Measurements from ENCODE around the gene OAS3.
"Not testable (repeated sequence)": the region's sequence is repeated elsewhere in the genome, so short reads cannot be mapped to it uniquely, and the experiment has no call there.

OAS3 gene

GRCh38 chr12:112987561-112987960 is 49.3 kb downstream of the OAS3 start:
- DNase-seq, result no peak

- no peak for DNase-seq
Observed at GRCh38 chr12:112988224-112988623, 50.0 kb downstream of the OAS3 start.

- not testable (repeated sequence) for DNase-seq
Observed at GRCh38 chr12:112988823-112989385, 50.6 kb downstream of the OAS3 start.

- no peak for DNase-seq
Observed at GRCh38 chr12:112989806-112990205, 51.5 kb downstream of the OAS3 start.

- peak; percentile 68 to 71 for DNase-seq
Observed at GRCh38 chr12:112992541-112993398, 54.5 kb downstream of the OAS3 start.

GRCh38 chr12:112995008-112995407 is 56.7 kb downstream of the OAS3 start:
- DNase-seq, result no peak

GRCh38 chr12:112996501-112996900 is 58.2 kb downstream of the OAS3 start:
- no peak for DNase-seq

- DNase-seq, result no peak
Observed at GRCh38 chr12:112997506-112997905, 59.2 kb downstream of the OAS3 start.

- peak in 1 of 2 donors; percentile 26 for DNase-seq
Observed at GRCh38 chr12:112998987-112999767, 60.9 kb downstream of the OAS3 start.

- no peak for DNase-seq
Observed at GRCh38 chr12:113000433-113000832, 62.2 kb downstream of the OAS3 start.

- no peak for DNase-seq
Observed at GRCh38 chr12:113002155-113002554, 63.9 kb downstream of the OAS3 start.

- DNase-seq, result no peak
Observed at GRCh38 chr12:113002676-113003075, 64.4 kb downstream of the OAS3 start.

GRCh38 chr12:113003636-113004035 is 65.4 kb downstream of the OAS3 start:
- no peak for DNase-seq

GRCh38 chr12:113005762-113006161 is 67.5 kb downstream of the OAS3 start:
- no peak for DNase-seq

GRCh38 chr12:113006206-113006605 is 67.9 kb downstream of the OAS3 start:
- DNase-seq, result no peak

- DNase-seq, result no peak
Observed at GRCh38 chr12:113006641-113007040, 68.4 kb downstream of the OAS3 start.

- DNase-seq, result no peak
Observed at GRCh38 chr12:113007166-113007565, 68.9 kb downstream of the OAS3 start.

GRCh38 chr12:113010701-113011100 is 72.4 kb downstream of the OAS3 start:
- no peak for DNase-seq

- DNase-seq, result no peak
Observed at GRCh38 chr12:113014565-113014964, 76.3 kb downstream of the OAS3 start.

- DNase-seq, result no peak
Observed at GRCh38 chr12:113016796-113017195, 78.5 kb downstream of the OAS3 start.

- no peak for DNase-seq
Observed at GRCh38 chr12:113019025-113019424, 80.8 kb downstream of the OAS3 start.

GRCh38 chr12:113021500-113021899 is 83.2 kb downstream of the OAS3 start:
- DNase-seq, result no peak
